Fibroblast of the aortic adventitia (primary cell): Measurements from ENCODE around the gene UQCC5. TPM values are rescaled to one million over a fixed set of nuclear protein-coding genes. Genes with fewer than 3 reads are reported as not detected.
A peak's percentile ranks its signal among the peaks of the same experiment; 100 is the strongest.

Source experiments
- DNase-seq: peaks from one replicate; pipeline ENCODE4 v3.0.0-alpha.2; 2010; ENCODE audit warnings: low read depth
- H3K4me3 ChIP-seq: 2 replicates; pipeline ENCODE4 v1.5.1; 2011; ENCODE audit warnings: low read depth, mild to moderate bottlenecking, control low read depth, low read length, moderate library complexity
- total RNA-seq: library from RNA; depleted of rRNA; stranded (reverse); fragments of >200 nt; gene quantifications from 2 replicates; pipeline ENCODE4 v1.2.3, GENCODE V29; 2012; ENCODE audit warnings: low replicate concordance
- TF ChIP-seq, protein P1 (sequence below): IDR thresholded peaks from 2 replicates; pipeline ENCODE4 v1.5.1; 2011; ENCODE audit warnings: mild to moderate bottlenecking, low read length, control low read depth, inconsistent platforms; ENCODE audit not compliant: insufficient read depth

UQCC5 gene
- total RNA-seq, 1 donor: 7.7 TPM

DNA sequence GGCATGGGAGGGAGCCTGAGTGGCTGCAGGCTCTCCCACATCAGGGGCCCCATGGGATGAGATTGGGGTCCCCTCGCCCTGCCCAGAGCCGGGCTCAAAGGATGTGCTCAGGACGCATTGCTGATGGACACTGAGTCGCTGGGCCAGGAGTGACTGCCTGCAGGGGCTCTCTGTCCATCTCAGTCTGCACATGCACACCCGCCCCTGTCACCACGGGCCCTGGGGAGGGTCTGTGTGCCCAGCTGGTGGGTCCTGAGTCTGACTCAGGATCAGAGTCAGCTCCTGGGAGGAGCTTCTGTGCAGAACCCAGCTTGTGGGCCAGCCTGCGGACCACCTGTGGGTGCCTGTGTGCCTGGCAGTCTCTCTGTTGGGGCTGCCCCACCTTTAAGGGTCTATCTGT lies 23.1 kb upstream of the UQCC5 start:
- no peak for DNase-seq
- TF ChIP-seq, protein P1, sequence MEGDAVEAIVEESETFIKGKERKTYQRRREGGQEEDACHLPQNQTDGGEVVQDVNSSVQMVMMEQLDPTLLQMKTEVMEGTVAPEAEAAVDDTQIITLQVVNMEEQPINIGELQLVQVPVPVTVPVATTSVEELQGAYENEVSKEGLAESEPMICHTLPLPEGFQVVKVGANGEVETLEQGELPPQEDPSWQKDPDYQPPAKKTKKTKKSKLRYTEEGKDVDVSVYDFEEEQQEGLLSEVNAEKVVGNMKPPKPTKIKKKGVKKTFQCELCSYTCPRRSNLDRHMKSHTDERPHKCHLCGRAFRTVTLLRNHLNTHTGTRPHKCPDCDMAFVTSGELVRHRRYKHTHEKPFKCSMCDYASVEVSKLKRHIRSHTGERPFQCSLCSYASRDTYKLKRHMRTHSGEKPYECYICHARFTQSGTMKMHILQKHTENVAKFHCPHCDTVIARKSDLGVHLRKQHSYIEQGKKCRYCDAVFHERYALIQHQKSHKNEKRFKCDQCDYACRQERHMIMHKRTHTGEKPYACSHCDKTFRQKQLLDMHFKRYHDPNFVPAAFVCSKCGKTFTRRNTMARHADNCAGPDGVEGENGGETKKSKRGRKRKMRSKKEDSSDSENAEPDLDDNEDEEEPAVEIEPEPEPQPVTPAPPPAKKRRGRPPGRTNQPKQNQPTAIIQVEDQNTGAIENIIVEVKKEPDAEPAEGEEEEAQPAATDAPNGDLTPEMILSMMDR: no peak
- no peak overlapping the region for H3K4me3 ChIP-seq

DNA sequence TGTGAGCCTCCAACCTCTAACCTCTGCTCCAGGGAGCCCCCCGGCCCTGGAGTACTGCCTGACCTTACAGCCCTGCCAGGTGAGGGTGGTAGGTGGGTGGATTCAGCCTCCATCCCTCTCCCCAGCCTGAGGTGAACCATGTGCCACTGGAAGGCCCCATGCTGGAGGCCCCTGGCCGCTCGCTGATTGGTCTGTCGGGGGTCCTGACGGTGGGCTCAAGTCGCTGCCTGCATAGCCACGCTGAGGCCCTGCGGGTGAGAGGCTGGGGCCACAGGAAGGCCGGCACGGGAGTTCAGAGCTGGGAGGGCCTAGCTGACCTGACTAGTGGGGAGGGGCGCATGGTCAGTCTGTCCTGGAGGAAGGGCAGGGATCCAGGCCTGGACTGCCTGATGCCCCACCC lies 21.8 kb upstream of the UQCC5 start:
- TF ChIP-seq, protein P1: no peak
- DNase-seq: no peak
- no peak overlapping the region for H3K4me3 ChIP-seq

DNA sequence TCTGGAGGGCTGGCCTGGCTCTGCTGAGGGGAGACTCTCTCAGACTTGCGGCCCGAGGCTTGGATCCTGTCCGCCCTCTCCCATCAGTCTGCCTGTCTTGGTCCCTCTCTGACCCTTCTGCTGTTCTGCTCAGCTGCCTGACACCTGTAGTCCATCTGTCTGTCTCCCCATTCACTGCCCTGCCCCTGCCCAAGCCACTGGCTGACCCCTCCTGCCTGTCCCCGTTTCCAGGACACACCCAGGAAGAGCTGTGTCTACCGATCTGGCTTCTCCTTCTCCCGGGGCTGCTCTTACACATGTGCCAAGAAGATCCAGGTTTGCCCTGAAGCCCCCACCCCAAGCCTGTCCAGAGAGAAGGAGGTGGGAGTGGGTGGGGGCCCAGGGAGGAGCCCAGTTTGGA lies 21.2 kb upstream of the UQCC5 start:
- no peak for DNase-seq
- TF ChIP-seq, protein P1: no peak
- no peak overlapping the region for H3K4me3 ChIP-seq

DNA sequence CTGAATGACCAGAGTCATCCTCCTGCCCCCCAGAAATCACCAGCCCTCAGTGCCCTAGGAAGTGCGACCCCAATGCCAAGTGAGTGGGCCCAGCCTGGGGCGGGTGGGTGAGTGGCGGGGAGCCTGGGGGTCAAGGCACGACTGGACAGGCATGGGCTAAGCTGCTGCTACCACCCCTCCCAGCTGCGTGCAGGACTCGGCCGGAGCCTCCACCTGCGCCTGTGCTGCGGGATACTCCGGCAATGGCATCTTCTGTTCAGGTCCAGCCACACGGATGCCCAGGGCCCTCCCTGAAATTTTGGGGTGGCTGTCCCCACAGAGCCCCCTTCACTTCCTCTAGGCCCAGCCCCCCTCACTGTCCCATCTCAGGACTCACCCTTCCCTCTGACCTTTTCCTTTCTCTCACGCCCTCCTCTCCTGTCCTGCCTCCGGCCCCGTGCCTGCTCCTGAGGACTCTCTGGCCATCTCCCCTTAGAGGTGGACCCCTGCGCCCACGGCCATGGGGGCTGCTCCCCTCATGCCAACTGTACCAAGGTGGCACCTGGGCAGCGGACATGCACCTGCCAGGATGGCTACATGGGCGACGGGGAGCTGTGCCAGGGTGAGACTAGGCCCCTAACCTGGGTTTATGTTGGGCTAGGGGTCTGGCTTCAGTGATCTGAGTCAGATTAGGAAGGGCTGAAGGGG lies 19.8 kb upstream of the UQCC5 start:
- DNase-seq: no peak
- H3K4me3 ChIP-seq: no peak overlapping the region
- TF ChIP-seq, protein P1: no peak

DNA sequence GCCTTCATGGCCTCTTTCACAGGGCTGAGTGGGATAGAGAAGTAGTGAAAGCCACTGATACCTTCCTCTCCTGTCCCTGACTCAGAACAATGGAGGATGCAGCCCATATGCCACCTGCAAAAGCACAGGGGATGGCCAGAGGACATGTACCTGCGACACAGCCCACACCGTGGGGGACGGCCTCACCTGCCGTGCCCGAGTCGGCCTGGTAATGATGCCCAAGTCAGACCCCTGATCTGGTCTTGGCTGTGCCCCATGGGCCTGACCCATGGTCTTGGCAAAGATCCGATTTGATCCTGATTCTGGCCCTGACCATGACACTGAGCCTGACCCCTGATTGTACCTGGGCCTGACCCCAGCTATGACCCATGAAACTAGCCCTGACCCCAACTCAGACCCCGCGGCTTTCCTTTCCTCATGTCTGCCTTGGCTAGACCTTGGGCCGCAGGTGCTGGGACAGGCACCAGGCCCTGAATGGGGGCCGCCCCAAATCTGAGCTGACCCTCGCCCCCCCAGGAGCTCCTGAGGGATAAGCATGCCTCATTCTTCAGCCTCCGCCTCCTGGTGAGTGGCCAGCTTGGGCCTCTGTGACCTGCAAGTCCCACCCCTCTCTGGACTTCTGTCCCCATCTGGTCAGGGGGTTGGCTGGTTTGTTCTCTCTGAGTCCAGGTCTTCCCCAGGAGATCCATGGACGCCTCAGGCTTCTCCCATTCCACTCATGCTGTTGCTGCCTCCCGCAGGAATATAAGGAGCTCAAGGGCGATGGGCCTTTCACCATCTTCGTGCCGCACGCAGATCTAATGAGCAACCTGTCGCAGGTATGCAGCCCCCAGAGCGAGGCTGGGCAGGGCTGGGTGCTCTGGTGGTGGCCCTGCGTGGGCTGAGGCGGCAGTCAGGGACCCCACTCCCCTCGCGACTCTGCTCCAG lies 18.3 kb upstream of the UQCC5 start:
- DNase-seq: no peak
- H3K4me3 ChIP-seq: no peak overlapping the region
- TF ChIP-seq, protein P1: no peak

DNA sequence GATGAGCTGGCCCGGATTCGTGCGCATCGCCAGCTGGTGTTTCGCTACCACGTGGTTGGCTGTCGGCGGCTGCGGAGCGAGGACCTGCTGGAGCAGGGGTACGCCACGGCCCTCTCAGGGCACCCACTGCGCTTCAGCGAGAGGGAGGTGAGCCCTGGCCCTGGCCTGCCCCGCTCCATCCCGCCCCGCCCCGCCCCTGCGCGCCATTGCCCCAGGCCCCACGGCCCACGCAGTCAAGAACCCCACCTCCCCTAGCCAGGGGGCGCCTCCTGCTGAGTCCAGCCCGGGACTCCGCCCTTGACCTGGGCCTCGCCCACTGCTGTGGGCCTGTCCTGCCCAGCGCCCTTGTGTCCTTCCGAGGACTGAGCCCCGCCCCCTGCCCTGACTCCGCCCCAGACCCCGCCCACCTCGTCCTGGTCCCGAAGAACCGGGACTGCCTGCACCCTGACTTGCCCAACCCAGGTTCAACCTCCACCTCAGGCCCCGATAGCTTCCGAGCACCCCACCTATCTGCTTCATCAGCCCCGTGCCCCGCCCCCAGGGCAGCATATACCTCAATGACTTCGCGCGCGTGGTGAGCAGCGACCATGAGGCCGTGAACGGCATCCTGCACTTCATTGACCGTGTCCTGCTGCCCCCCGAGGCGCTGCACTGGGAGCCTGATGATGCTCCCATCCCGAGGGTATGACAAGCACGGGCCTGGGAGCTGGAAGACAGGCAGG lies 17.5 kb upstream of the UQCC5 start:
- TF ChIP-seq, protein P1: no peak
- H3K4me3 ChIP-seq: peak overlapping the region; percentile 33
- no peak for DNase-seq
